Measurements from ENCODE around the gene FBP2.
"Not testable (repeated sequence)": the region's sequence is repeated elsewhere in the genome, so short reads cannot be mapped to it uniquely, and the experiment has no call there.

Gene FBP2

DNA sequence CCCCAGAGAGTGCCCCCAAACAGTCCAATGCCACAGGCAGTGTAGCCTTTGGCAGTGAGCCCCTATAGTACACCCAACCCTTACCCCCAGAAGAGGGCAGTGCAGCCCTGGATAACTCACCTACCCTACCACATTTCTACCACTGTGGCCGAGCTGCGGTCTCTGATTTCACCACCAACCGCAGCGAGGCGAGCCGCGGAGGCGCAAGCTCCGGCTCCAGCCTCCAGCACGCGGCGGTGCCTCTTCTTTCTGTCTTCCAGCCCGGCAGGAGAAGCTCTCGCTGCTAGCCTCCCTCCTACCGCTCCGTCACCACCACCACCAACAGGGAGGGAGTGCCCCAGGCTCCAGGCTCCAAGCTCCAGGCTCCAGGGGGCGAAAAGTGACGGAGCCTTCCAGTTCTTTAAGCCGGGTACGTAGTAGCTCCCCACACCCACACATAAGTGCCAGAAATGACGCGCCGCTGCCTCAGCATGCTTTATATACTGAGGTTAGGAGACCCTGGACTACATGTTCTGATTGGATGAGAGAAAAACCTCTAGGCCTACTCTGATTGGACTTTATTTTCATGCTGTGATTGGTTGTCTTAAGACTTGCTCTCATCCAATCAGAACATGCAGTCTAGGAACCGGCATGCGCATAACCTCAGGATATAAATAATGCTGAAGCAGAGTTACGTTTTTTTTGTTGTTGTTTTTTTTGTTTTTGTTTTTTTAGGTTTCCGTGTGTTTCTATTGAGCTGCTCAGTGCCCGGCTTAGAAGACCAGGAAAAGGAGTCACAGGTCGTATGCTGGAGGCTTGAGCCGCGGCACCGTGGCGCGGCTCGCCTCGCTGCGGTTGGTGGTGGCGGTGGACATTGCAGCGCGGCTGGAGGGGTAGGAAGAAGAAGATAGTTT, 38.9 kb downstream of the FBP2 start, which contains the start of gene PCAT7:
PCAT7 (plus strand) TSS at position 645 of the 893 bp plus-strand sequence.
- peak; percentile 89 for DNase-seq

DNA sequence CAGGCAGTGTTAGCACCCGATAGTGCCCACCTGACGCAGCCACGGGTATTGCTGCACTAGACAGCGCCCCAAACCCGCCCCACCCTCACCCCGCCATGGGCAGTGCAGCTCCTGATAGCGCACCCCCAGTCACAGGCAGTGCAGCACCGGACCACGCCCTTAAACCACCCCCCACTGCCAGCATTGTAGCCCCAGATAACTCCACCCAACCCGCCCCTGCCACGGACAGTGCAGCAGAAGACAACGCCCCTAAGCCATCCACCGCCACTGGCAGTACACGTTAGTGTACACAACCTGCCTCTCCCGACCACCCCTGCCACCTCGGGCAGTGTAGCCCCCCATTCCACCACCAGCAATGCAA, 39.6 kb downstream of the FBP2 start:
- no peak for DNase-seq

DNA sequence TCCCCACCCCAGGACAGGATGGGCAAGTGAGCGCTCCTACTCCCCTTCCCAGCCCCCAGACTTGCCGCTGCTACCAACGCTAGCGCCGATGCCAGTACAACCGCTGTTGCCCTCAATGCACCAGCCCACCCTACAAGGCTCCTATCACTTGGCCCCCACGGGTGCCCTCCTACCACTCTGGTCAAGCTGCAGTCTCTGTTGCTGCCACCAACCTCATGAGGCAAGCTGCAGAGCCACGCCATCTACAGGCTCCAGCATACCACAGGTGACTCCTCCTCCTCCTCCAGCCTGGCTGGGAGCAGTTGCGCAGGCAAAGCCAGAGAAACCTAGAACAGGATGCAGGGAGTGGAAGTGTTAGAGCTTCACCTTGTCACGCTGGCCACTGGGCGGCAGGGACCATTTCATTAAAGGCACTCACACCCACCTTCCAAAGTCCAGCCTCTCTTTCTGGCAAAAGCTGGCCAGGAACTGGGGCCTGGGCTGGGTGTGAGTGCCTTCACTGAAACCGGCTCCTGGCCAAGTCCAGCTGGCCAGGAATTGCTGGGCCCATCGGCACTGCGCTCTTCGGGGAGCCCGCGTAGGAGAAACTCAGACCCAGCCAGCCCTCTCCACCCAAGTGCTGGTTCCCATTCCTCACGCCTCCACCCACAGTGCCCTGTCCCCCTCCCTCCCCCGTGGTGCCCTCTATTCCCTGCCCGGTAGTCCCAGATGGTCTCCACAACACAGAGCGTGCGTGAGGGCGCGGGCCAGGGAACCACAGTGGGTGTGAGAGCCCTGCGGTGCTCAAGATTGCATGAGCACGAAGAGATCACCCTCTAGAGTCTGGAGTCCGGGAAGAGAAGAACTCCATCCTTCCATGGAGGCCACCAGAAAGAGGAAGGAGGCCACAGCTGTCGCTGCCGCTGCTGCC, 40.3 kb downstream of the FBP2 start:
- DNase-seq, result peak; percentile 8

DNA sequence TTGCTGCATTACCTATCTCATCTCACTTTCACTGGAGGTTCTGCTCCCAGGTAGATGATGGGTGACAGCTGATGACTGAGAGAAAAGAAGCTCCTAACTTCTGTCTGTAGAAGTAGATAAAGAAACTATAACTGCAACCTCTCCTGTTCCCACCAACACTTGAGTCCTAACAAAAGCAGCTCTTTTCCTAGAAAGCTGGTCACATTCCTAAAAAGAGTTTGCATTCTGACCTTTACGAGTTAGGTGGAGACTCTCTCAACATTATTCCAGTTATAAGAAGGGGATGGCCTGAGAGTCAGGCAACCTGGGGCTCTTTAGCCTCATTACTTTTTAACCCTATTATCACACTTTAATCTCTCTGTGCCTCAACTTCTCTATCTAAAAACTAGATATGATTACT, 47.7 kb downstream of the FBP2 start:
- DNase-seq, result no peak

DNA sequence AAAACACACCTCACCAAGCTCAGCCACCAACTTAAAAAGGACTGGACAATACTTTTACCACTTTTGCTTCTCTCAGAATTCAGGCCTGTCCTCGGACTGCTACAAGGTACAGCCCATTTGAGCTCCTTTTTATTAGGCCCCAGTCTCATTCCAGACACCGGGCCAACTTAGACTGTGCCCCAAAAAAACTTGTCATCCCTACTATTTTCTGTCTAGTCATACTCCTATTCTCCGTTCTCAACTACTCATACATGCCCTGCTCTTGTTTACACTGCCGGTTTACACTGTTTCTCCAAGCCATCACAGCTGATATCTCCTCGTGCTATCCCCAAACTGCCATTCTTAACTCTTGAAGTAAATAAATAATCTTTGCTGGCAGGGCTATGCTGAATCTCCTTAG, 49.3 kb downstream of the FBP2 start:
- DNase-seq, result not testable (repeated sequence)

DNA sequence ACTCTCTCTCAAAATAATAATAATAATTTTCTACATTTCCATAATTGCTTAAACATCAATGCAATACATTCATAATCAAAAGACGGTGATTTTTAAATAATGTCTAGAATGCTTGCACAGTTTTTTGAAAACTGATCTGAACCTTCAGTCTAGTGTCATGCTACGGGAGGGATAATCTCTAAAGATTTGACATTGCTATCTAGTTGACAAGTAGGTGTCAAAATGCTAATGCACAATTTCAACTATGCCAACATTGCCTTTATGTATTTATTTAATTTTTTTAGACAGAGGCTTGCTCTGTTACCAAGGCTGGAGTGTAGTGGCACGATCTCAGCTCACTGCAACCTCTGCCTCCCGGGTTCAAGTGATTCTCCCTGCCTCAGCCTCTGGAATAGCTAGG, 54.7 kb downstream of the FBP2 start:
- DNase-seq, result no peak

DNA sequence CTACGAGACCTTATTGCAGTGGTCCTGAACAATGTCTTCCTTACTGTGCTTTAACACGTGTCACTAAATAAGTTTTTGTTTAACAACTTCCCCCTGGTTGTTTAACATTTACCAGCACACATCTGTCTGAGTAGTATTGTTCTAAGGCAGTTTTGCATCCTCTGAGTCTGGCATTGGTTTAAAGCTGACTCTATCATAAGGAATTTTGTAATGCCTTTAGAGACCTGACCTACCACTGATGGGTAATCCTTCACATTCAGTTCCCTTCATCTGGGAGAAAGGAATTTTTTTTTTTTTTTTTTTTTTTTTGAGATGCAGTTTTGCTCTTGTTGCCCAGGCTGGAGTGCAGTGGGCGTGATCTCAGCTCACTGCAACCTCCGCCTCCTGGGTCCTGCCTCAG, 58.7 kb downstream of the FBP2 start:
- no peak for DNase-seq

DNA sequence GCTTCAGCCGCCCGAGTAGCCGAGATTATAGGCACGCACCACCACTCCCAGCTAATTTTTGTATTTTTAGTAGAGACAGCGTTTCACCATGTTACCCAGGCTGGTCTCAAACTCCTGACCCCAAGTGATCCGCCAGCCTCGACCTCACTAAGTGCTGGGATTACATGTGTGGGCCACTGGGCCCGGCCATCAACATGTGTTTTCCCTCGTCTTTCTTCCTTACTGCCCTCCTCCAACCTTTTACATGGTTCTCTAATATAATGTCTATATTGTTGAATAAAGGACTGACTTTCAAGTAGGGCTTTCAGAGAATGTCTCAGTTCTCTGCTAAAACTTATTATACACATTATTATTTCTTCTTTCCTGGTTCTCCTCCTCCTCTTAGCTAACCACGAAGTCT, 60.0 kb downstream of the FBP2 start:
- no peak for DNase-seq

DNA sequence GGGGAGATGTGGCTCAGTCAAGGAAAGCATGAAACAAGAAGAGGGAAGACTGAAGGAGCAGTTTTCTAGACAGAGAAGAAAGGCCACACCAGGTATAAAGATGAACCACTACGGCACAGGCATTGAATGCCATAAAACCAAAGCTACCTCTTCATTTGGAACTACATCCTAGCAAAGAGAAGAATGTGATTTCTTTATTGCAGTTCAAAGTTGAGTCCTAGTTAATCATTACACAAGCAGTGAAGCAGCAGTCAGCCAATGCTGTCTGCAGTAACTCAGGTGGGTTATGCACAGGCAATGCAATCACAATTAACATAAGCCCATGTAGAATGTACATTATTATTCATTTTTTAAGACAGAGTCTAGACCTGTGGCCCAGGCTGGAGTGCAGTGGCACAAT, 60.5 kb downstream of the FBP2 start:
- DNase-seq, result no peak

DNA sequence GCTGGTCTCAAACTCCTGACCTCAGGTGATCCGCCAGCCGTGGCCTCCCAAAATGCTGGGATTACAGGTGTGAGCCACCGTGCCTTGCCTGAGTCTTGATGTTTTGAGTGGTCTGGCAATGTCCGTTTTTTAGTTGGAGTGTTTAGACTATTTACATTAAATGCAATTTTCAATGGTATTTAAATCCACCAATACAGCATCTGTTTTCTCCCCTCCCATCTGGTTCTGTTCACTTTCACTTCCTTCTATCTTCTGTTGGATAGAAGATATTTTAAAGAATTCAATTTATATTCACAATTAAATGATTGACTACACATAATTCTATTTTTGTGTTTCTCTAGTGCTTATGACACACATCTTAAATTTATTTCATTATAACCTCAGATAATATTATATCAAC, 64.7 kb downstream of the FBP2 start:
- no peak for DNase-seq

DNA sequence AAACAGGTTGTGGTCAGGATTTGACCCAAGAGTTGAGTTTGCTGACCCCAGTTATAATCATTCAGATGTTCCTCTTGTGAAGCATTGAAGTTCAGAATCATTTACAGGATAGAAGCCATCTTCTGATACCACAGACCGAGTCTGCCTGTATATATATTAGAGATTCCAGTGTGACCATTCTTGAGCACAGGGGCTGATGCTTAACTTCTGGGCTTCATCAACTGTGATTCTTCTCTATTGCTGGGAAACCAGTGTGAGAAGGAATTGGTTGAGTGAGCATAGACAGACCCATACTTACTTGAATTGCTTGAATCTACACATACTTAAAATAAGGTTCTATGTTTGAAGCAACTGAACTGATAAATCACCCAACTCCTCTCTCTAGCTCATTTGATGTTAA, 66.7 kb downstream of the FBP2 start:
- no peak for DNase-seq

DNA sequence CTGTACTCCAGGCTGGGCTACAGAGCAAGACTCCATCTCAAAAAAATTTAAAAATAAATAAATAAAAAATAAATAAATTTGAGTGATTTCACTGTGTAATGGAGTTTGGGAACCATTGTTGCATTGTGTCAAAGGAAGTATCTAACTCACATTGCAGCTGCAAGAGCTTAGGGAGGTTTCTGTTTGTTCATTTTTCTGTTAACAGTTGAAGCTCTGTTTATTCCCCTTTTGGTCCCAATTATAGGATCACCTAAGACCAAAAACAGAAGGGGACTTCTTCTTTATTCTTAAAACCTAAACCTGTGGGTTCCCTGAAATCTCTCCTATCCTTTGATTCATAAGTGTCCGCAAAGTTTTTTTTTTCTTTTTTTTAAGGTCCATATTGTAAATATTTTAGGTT, 67.4 kb downstream of the FBP2 start:
- DNase-seq, result no peak

DNA sequence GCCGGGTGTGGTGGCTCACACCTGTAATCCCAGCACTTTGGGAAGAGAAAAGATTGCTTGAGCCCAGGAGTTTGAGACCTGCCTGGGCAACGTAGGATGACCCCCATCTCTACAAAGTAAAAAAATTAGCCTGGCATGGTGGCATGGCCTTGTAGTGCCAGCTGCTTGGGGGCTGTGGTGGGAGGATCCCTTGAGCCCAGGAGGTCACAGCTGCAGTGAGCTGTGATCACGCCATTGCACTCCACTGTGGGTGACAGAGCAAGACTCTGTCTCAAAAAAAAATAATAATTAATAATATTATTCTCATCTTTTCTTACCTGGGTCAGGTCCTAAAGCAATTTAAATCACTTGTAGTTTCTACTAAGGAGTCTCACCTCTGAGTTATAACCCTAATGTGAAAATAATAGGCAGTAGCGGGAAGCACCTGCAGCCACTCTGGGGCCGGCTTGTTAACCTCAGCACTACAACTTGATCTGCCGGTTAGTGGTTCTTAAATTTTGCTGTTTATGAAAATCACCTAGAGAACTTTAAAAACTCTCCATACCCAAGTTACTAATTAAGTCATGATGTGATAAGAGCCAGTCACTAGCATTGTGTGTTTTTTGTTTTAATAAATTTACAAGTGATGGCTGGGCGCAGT, 68.1 kb downstream of the FBP2 start:
- no peak for DNase-seq

DNA sequence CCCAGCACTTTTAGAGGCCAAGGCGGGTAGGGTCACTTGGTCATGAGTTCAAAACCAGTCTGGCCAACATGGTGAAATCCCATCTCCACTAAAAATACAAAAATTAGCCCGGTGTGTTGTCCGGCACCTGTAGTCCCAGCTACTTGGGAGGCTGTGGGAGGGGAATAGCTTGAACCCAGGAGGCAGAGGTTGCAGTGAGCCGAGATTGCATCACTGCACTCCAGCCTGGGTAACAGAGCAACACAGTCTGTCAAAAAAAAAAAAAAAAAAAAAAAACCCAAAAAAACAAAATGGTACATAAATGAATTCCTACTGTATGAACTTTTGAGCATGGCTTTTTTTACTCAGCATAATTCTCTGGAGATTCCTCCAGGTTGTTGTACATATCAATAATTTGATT, 76.4 kb downstream of the FBP2 start:
- DNase-seq, result no peak

DNA sequence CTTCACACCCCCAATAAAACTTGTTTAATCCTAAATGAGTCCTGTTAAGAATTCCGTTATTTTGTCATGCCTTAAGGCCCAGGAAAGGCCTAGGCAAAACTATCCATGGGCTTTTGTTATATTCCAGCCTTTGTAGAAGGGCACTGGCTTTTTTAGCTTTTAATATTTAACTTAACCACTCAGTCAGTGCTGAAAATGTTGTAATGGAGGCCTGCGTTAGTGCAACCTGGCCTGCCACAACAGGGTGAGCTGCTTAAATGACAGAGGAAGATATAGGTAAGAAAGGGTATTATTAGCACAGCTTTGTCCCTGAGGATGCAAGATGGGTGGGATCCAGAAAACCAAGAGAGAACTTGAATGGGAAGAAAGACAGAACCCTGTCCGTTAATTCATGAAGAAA, 78.9 kb downstream of the FBP2 start:
- DNase-seq, result no peak

DNA sequence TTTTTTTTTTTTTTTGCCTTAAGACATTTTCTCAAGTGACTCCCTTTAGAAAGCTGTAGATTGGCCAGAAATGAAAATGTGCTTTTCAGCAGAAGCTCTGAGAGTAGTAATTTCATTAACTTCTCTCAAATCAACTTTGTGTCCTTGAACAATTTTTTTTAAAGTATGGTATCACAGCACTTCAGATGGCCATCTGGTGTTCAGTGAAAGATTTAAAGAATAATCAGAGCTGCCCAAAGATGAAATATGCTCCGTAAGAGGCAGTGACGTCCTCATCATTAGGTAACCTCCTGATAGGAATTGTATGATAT, 81.7 kb downstream of the FBP2 start:
- DNase-seq, result no peak

DNA sequence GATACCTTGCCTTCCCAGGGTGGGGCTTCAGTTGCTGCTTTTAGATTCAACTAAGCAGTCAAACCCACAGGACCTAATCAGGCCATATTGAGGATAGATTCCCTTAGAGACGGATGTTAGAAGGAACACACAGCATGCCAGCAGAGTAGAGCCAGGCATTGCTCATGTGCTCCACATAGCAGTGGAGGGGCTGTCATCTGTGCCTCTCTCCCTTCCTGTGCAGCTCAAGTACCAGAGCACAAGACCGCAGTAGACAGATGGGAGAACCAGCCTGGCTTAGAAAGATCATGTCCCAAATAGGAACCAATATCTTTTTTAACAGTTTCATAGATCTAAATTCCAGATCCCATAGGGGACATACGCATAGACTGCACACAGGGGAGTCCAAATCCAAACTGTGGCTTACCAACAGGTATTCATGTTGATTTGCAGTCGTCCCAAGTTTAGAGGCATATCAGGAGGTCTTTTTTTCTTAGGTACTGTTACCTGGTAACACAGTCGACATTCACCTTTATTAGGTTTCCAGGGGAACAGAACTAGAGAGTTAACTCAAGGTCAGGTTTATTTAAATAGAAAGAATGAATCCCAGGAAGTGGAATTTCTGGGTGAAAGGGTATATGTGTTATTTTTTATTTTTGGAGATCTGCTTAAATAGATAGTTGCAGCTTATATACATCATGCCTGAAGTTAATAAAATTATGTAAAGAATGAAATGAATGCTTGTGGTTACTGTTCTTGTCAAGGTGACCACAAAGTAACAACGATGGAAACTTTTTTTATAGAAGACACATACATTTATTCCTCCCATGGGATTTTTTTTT, 82.3 kb downstream of the FBP2 start:
- DNase-seq, result no peak
